Activated CD4-positive, alpha-beta T cell treated with anti-CD3 and anti-CD28 coated beads for 24 hours (primary cell): Measurements from ENCODE around the gene VPS35.
"Not testable (repeated sequence)": the region's sequence is repeated elsewhere in the genome, so short reads cannot be mapped to it uniquely, and the experiment has no call there.

Source experiments
- DNase-seq, 2 donors: peaks; one replicate each; pipeline ENCODE4 v3.0.0-alpha.2; 2020; ENCODE audit warnings: low read depth in 2 of 2

VPS35 gene

DNA sequence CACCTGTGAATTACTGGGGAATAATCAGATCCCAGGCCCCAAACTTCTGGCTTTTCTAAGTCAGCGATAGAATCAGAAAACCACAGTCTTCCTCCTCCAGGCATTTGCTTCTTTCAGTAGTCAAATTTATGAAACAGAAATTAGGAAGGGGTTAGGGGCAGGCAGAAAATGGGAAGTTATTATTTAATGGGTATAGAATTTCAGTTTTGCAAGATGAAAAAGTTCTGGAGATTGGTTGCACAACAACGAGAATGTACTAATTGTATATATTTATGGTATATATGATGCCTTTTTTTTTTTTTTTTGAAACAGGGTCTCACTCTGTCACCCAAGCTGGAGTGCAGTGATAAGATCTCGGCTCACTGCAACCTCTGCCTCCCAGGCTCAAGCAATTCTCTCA is 23.9 kb upstream of the VPS35 start:
- DNase-seq: no peak

DNA sequence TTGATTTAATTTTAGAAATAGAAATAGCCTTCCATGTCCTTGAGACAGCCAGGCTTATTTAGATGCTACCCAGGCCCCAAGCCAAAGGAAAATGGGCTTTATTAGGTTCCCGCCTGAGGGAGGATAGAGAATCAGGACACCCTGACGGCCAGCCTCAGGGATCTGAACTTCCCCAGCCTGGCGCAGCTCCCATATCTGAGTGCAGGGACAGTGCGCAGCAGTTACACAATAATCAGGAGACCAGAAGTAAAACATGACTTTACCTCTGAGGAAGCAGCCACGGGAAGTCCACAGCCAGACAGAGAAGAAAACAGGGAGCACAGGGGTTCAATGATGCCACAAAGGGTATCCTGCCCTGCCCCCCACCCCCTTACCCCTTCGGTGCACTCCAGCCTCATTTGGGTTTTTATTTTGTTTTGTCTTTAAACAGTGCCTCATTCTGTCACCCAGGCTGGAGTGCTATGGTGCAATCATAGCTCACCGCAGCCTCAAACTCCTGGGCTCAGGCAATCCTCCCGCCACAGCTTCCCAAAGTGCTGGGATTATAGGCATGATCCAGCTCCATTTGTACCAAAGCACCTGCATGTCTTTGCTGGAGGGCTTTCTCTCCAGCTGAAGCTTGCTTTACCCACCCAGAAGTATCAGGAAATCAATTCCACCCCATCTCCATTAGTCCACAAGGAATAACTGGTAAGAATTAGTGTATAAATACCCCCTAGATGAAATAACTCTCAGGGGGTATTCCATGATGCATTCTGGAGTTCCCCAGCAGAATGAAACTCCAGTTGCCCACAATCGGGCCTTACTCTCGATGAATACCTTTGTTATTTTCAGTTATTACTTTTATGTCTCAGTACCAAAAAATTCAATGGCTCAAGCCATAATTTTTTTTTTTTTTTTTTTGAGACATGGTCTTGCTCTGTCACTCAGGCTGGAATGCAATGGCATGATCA is 22.4 kb upstream of the VPS35 start:
- DNase-seq: no peak

DNA sequence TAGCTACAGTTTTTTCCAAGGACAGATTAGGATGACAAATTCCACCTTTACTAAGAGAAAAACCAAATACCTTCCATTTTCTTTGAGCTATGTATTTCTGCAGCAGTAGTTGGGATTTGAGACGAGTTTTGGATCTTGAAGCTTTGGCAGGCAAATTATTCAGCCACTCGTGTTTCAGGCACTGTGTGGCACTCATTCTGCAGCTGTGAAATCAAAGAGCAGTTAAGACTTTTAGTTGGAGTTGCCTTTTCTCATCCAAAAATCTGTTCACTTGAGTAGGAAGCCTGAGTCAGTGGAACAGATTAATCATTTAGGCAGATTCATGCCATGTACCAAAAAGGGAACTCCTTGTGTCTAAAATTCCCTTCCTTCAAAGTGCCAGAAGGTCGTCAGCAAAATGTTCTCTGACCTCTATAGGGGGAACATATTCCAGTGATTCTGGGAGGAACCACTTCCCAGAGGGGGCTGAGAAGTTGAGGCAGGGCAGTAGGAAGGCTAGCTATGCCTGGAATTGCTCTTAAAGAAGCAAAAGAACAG is 20.6 kb upstream of the VPS35 start:
- DNase-seq: no peak

DNA sequence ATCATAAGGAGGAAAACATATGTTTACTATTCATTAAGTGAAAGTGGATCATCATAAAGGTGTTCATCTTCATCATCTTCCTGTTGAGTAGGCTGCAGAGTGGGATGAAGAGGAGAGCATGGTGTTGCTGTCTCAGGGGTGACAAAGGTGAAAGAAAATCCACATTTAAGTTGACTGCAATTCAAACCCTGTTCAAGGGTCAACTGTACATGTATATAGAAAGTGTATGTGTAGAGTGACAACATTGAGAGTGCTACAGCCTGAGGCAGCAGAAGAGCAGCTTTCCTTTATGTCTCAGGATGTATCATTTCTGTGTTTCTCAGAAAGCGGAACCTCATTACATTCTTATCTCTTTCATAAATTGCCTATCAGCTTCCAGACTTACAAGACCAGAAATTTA is 17.7 kb upstream of the VPS35 start:
- DNase-seq: no peak

DNA sequence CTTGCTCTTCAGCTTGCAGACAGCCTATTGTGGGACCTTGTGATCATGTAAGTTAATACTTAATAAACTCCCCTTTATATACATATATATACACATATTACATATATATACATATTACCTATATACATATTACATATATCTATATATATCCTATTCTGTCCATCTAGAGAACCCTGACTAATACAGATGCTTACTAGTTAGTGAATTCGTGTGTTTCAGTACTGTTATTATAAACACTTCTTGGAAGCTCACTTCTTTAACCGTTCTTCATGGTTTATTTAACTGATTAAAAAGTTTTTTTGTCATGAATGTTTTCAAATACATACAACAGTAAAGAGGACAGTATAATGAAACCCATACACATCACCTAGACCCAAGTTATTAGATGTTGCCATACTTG is 13.1 kb upstream of the VPS35 start:
- DNase-seq: no peak

DNA sequence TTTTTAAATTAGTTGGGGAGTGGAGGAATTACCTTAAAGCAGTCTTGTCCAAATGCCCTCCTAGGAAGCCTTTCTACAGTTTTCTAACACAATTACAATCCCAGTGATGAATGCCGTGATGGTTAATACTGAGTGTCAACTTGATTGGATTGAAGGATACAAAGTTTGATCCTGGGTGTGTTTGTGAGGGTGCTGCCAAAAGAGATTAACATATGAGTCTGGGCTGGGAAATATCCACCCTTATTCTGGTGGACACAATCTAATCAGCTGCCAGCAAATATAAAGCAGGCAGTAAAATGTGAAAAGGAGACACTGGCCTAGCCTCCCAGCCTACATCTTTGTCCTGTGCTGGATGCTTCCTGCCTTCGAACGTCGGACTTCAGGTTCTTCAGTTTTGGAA is 12.6 kb upstream of the VPS35 start:
- no peak for DNase-seq

DNA sequence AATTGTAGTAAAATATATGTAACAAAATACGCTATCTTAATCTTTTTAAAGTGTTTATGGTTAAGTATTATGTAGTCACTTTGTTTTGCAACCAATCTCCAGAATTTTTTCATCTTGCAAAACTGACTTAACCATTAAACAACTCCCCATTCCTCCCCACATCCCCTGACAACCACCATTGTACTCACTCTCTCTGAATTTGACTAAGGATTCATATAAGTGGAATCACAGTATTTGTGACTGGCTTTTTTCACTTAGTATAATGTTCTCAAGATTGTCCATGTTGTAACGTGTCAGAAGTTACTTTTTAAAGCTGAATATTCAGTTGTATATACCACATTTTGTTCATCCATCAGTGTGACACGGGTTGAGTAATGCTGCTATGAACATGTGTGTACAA is 11.1 kb upstream of the VPS35 start:
- DNase-seq: no peak

DNA sequence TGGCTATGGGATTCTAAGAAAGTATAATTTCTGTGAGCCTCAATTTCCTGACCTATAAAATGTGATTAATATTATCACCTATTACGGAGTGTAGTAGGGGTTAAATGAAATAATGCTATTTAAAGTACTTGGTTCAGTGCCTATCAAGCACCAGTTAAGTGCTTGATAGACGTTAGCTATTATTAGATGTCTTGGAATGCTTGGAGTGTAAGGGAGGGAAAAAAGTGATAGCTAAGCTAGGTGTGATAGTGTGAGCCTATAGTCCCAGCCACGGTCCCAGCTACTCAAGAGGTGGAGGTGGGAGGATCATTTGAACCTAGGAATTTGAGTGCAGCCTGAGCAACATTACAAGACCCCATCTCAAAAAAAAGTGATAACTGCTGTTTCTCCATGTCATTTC is 8.0 kb upstream of the VPS35 start:
- no peak for DNase-seq

DNA sequence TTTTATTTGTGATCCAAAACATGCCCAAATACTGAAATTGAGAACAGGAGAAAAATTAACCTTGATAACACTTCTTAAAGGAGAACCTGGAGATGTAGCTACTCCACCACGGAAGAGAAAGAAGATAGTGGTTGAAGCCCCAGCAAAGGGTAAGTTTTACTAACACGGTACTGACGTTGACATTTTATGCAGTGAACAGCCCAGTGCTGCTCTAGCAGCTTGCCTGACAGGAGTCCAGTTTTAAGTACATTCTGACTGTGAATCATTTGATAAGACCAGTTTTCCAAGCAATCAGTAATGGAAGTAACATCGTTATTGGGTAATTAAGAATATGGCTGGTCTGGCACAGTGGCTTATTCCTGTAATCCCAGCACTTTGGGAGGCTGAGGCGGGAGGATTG is 7.0 kb upstream of the VPS35 start:
- no peak for DNase-seq

DNA sequence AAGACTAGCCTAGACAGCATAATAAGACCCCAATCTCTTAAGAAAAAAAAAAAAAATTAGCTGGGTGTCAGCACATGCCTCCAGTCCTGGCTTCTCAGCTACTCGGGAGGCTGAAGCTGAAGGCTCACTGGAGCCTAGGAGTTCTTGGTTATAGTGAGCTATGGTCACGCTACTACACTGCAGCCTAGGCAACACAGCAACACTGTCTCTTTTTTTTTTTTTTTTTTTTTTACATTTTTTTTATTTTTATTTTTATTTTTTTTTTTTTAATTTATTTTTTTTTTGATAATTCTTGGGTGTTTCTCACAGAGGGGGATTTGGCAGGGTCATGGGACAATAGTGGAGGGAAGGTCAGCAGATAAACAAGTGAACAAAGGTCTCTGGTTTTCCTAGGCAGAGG is 4.6 kb upstream of the VPS35 start:
- DNase-seq: no peak

DNA sequence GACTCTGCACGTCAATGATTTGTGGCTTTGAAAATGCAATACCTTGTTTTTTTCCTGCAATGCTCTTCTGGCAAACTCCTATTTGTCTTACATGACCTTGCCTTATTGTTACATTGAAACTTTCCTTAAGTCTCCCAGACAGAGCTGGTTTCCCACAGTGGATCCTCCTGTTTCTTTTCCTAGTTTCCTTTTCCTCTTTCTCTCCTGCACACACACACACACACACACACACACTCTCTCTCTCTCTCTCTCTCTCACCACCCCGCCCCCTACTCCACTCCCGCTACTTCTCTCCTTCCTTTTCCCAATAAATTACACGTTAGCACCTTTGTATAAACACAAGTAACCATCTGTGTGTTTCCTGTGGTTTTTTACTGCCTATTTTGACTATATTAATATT is 2.7 kb upstream of the VPS35 start:
- no peak for DNase-seq

DNA sequence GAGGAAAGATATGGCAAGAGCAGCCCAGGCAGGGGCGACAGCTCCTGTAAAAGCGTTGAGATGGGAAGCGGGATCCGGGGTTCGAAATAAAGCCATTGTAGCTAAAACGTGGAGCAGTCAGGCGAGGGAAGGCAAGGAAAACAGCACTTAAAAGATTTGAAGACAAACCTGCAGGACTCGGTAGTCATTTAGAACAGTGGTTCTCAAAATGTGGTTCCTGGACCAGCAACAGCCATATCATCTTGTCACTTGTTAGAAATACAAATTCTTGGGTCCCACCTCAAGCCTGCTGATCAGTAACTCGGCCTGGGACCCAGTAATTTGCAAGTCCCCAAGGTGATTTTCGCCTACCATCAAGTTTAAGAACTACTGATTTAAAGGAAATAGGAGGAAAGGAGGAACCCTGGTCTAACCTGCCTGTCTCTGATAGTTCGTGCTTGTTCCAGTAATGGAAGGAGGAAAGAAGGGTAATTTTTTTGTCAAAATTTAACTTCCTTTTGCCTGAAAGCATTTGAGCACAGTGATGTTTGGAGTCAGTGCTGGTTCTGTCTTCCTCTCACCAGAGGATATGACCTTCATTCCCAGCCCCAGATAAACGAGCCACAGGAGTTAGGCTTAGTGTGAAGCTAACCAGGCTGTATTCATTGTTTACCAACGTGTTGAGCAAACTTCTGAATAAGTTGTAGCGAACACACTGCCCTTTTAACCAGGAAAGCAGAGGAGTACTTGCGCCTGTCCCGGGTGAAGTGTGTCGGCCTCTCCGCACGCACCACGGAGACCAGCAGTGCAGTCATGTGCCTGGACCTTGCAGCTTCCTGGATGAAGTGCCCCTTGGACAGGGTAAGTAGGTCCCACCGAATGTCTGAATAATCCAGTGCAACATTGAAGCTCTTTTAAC is 1.6 kb upstream of the VPS35 start:
- DNase-seq: no peak

DNA sequence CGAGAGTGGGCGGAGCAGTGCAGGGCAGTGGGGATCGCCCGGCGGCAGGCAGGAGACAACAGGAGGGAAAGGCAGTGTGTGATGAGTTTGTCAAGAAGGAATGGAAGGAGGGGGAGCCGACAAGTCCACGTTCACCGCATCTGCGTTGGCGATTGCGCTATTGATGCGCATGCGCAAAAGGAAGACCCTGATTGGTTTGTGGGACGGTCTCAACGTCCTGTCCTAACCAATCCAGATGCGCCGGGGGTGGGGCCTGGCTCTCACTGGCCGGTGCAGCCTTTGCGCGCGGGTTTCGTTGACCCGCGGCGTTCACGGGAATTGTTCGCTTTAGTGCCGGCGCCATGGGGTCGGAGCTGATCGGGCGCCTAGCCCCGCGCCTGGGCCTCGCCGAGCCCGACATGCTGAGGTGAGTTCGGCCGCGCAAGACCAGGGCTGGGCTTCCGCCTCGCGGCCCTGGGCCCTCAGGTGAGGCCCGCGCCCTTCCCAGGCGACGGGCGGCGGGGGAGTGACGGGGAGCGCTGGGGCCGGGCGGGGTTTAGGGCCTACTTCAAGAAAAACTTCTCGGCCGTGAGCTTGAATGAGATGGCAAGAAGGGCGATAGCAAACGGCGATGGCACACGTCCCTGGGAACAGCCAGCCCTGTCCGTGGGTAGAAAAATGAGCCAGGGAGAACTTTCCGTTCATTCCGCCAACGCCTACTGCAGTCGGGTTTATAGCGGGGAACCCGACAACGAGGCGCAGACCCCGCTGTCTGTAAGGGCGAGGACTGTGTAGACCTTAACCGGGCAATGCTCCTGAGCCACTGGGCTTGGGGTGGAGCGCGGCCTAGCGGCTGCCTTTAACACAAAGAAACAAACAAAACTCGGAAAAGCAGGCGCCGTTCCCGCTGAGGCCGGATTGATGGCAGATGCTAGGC is 645 bp upstream of the VPS35 start, which contains the start of gene ORC6:
TSS of gene ORC6 (plus strand) at position 295 of the 916 bp plus-strand sequence. CDS start at position 342, 47 bp downstream.
- DNase-seq: peak; percentile 95

DNA sequence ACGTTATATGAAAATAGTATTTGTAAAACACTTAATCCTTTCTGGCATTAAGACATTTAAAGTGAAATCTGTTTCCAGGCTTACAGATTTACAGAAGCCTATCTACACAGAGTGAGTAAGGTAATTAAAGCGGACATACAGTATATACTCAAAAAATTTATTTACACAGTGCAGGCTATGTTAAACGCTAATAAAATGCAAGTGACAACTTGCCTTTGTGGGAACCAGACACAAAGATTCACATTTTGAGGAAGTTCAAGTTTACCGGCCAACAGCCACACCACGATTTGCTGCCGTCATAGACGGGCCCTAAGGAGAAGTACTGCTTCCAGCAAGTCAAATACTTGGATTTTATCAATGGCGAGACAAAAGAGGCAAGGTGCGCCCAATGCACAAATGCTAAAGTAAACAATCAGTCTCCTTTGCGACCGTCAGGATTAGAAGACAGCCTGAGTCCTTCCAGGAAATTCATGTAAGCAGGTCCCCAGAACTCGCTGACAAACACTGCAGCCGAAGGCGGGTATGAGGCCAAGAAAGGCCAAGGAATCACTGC is 801 bp downstream of the VPS35 start:
- no peak for DNase-seq

DNA sequence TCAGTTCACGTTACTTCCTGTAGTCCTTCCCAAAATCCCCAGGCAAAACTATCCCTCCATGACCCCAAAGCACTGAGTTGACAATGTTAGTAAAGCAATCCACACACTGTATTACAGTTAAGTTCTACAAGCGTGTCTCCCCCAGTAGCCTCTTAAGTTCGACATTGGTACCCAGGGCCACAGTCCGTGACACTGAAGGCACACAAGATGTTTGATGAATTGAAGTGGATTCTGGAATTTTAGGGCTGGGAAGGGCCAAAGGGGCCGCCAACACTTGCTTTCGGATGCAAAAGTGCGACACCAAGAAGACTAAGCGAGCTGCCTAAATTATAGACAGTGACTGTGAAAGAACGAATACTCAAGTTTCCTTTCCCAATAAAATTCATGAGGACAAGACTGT is 1.5 kb downstream of the VPS35 start:
- no peak for DNase-seq

DNA sequence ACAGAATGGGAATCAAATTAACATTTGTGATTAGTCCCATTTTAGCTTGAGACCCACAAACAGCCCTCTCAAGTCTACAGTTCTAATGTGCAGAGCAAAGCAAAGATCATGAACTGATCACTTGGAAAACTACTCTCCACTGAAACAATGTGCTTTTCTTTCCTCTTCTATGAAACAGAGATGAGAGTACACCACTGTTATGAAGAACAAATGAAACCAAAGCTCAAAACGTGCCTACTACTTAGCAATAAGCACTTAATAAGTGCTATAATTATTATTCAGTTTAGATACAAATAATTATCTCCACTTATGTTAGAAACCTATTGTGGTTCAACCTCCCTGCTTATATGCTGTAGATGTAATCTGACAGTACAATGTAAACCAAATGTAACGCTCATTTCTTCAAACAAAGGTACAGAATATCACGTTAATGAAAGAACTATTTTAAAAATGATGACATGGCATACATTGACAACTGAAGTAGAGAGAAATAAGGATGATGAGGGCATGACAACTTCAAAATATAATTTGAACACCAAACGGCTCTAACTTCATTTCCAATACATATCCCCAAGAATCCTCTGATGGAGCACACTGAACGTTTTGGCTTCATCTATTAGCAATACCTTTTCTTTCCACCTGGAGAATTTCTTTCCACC is 2.0 kb downstream of the VPS35 start:
- no peak for DNase-seq

DNA sequence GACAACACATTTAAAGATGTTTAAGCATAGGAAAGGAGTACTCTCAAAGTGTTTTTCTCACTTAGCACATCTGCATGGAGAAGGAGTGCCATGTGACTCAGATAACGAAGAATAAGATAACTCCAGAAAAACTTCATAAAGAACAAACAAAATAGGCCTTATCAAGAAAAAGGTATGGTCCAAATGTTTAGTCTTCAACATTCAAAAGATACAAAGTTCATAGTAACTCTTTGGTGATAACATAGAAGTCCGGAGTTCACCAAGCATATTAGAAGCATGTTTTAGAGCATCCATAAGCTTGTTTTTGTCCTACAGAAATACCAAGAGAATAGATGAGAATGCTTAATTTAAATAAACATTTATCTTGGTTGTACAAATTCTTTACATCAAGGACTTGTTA is 7.1 kb downstream of the VPS35 start:
- DNase-seq: not testable (repeated sequence)

DNA sequence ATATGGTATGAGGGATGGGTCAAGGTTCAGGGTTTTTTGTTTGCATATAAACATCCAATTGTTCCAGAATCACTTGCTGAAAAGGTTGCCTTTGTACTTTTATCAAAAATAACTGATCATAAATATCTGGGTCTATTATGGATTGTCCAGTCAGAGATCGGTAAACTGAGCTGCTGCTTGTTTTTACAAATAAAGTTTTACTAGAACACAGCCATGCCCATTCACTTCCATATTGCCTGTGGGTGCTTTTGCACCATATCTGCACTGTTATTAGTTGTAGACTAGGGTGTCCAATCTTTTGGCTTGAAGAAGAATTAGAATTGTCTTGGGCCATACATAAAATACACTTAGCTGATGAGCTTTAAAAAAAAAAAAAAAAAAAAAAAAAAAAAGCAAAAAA is 11.0 kb downstream of the VPS35 start:
- DNase-seq: not testable (repeated sequence)

DNA sequence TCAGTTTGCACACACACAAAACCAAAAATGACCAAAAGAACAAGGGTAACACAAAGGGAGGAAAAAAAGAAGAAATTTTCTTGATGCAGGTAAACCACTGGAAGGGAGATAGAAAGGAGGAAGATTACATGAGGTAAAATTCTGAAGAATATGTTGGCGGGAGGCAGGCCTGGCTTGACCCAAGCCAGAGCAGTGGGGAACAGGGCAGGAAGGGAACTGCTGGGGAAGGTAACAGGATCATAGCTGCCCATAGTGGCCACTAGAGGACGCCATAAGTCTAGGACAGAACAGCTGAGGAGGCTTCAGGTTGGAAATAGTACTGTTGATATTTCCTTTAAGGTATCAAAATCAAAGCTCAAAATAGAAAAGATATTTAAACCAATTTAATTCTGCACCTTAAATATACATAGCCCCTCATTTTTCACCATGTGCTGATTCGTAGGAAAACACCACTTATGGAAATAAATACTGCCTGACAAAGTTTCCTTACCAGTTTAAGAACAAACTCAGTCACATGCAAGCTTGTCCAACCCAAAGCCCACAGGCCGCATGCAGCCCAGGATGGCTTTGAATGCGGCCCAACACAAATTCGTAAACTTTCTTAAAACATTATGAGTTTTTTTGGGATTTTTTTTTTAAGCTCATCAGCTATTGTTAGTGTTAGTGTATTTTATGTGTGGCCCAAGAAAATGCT is 15.5 kb downstream of the VPS35 start:
- DNase-seq: no peak

DNA sequence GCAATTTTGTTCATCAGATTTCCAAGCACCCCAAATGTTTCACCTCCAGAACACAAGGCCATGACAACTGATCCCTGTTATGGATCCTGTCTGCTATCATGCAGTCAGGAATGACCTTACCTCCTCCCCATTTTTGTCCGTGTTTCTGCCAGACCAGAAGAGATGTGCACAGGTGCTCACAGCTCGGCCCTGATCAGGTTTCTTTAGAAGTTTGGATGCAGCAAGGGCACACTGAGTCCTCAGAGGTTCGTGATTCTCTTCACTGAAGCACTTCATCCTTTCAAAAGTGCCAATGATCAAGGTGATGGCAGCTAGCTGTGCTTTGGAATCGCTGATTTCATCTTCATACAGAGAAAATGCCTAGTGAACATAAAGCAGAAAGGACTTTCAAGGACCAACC is 26.9 kb downstream of the VPS35 start:
- DNase-seq: no peak
